Activated CD4-positive, alpha-beta T cell treated with anti-CD3 and anti-CD28 coated beads, Interleukin-2, amount 50 U/mL, for 4 hours (primary cell): ENCODE data around the gene YAP1.
"Not testable (repeated sequence)": the region's sequence is repeated elsewhere in the genome, so short reads cannot be mapped to it uniquely, and the experiment has no call there.

Source experiments
- DNase-seq, 2 experiments: peaks; one replicate each; pipeline ENCODE4 v3.0.0-alpha.2; 2020

The YAP1 gene

DNA sequence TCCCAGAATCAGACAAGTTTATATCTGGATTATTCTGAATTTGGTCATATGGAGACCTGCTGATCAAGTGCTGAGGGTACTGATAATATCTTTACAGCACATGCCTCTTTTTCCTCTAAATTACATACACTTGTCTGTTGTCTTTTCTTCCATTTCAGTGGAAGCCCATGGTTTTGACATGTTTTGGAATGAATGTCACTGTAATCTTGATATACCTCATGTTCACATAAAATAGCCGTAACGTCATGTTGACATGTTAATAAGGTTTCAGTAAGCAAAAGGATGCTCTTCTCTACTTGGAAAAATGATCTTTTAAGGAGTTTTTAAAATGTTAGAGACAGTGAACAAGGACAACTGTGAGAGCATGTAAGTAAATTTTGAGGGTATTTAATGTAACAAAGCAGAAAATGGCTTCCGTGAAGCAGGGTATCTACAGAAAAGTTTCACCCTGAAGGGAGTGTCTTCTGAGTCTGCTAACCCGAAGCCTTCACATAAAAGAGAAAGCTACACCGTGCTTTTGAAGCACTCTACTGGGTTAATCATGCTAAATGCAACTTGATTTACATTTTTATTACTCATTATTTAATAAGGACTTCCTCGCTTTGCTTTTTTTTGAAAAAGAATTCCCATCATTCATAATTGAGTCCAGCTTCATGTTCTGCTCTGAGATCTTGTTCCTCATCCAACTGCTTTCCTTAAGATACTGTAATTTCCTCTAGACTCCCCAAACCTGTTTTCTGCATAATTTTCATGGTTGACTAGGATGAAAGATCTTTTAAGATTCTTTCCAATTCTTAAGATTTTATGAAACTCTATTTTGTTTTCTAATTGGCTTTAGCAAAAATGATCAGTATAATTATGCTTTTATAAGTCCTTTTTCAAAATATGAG is 56.2 kb downstream of the YAP1 start:
- DNase-seq = no peak

DNA sequence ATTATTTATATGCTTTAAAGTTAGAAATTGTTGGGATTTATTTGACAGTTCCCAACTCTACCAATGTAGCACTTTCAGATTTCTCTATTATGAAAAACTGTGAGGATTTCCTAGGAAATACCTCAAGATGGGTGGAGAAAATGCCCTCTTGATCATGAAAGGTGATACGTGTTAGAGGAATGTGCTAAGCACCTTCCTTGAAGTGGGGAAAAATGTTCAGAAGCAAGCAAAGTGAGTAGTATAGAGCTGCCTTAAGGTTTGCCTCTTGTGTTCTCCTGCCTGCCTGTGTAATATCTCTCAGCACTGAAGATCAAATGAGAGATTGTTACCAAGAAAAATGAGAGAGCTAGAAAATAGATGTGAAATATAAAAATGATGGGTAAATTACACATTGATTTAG is 58.2 kb downstream of the YAP1 start:
- no peak for DNase-seq

DNA sequence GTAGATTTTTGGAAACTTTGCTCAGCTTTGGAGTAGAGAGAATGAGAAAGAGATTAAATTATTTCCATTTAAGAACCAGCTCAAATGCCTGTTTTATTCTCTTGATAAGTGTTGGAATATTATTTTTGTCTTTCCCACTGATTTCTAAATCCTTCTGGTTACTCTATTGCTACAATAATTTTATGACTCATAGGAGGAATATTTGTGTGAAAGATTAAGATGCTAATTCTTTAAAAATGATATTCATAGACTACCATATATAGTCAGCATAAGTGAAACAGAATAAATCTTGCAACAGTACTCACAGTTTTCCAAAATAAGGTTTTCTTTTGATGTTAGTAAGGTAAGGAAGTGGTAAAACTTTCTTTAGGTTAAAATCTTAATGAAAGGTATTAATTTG is 60.9 kb downstream of the YAP1 start:
- DNase-seq = no peak

DNA sequence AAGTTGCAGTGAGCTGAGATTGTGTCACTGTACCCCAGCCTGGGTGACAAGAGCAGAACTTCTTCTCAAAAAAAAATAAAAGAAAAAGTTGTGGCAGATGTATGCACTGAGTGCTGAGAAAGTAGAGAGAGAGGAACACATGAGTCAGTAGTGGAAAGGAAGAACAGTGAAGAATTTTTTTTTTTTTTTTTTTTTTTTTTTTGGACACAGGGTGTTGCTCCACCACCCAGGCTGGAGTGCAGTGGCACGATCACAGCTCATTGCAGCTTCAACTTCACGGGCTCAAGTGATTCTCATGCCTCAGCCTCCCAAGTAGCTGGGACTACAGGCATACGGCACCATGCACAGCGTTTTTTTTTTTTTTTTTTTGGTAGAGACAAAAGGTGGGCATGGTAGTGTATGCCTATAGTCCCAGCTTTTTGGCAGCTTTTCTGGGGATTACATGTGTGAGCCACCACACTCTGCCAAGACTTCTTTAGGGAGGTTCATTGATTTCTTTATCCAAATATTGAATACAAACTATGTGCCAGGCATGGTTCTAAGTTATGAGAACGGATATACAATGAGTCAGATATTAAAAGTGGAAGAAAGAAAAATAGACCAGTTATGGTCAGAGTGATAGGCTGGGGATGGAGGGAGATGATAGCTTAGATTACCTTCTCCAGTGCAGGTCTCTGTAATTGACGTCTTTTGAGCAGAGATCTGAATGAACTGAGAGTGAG is 62.0 kb downstream of the YAP1 start:
- DNase-seq = no peak

DNA sequence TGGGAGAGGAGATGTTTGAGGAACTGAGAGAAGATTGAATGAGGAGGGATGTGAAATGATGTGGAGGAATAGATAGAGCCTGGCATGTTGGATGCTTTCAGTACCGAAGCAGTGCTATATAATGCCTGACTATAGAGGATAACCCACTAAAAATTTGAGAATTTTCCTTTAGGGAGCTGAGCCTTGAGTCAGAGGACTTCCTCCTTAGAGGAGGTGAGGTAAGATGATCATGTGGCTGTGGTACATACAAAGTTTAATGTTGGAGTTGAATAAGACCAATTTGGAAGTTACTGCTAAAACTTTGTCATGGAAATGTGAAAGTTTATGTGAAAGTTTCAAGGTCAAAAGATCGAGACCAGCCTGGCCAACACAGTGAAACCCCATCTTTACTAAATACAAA is 66.9 kb downstream of the YAP1 start:
- no peak for DNase-seq

DNA sequence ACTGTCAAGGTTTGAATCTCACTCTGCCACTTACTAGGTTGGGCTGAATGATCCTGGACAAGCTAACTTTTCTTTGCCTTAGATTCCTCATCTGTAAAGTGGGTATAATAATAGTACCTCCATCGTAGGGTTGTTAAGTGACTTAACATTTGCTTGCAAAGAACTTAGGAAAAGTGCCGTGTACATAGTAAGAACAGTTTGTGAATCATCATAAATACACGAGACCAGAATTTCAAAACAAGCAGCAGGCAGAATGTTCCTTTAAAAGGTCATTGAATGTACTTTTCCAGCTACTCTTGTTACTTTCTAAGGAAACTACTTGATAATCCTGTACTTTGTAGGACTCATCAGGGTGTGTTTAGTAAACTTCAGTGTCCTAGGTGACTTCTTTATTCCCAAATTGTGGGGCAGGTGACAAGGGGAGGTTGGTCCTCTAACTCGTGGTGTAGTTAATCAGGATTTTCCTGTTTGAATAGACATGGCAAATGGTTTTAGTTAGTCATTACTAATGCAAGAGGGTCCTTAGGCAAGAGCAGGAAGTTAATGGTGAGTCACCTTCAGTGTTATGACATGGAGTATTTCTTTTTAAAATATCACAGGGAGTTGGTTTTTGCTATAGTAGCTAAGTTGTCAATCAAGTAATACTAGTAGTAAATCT is 67.9 kb downstream of the YAP1 start:
- DNase-seq = no peak

DNA sequence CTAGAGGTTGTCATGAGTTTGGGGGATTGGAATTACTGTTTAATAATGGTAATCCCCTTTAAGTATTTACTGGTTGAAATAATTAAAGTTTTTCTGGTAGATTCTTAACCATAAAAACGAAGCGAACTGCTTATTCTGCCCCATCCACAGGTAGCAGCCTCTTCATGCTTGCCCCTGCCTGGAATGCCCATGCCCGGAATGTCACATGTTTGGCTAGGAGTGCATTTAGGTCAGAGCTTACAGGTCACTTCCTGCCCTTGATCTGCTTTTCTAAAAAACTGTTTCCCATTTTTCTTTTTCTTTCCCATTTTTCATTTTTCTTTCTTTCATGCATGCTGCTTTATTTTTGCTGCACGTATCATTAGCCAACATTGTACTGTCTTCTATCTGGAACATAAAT is 69.1 kb downstream of the YAP1 start:
- DNase-seq = no peak

DNA sequence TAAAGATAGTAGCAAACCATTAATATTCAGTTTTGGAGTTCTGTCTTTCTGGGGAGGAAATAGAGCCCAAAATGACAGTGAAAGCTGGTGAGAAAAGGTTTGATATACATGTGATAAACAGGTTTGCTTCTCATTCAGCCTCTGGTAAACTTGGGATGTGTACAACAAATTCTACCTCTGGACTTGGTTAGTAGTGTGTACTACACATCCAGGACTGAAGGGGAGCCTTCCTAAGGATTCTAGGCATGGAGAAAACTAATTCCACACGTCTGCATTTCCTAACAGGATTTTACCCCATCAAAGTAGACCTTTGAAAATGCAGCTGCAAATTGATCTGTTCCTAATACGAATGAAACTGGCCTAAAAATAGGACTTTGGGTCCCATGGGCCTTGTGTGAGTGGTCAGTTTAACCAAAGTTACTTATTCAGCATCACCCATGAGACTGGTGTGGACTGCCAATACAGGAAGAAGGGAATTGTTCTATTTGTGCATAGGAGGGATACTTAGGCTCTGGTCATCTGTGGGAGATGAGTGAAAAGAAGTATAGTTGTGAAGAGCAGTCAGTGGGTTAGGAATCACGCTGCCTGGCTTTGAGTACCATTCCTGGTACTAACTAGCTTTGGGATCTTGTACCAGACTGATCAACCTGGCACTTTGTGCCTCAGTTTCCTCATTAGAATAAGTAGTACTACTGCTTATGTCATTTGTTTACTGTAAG is 74.2 kb downstream of the YAP1 start:
- no peak for DNase-seq

DNA sequence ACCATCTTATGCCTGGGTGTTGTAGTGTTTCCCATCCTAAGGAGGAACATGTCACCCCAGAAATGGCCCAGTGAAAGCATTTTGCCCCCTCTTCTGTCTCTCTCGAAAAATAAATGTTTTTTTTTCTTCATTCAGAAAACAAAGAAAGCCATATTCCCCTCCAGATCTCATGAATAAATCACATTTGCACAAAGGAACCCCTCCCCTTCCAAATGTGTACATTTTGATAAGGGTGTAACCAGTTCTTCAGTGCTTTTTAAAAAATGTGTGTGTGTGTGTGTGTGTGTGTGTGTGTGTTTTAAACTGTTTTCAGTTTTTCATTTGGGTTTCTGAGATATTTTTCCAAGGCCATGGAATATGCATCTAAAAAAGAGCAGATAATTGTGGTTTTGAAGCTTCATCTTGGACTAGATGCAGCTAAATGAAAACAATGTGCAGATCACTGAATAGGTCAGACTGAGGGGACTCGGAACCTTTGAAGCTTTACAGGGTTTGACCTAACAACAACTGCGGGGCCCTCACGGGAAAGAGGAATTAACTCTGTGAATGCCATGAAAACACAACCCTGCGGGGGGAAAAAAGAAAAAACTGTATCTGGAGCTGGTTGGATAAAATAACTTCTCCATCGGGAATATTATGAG is 76.4 kb downstream of the YAP1 start:
- DNase-seq = no peak

DNA sequence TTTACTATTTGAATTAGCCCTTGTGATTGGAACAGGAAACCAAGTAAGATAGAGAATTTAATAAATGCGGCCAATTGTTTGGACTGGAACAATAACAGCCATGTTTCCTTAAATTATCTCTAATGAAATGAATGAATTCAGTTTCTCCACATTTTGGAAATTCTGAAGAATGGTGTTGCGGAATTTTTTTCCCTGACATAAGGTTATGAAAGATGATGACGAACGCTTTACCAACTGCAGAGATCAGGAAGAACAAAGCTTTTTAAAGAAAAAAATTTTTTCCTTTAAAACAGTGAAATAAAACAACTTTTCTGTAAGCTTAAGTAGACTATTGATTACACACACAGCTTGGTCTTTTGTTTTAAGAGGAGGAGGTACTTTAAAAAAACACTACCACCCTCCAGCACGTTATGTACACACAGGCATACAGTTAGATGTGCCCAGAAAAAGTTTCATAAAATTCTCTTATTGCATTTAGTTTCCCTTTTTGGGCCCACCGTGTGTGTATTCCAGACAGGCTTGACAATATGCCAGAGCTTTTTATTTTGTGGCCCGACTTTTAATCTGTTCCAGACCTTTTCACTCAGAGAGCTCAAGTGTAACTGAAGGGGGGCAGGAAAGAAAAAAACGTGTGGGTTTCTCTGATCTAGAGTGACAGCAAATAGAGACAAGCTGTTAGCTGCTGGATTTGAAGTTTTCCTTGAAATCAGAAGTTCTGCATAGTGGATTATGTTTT is 77.3 kb downstream of the YAP1 start:
- DNase-seq = no peak

DNA sequence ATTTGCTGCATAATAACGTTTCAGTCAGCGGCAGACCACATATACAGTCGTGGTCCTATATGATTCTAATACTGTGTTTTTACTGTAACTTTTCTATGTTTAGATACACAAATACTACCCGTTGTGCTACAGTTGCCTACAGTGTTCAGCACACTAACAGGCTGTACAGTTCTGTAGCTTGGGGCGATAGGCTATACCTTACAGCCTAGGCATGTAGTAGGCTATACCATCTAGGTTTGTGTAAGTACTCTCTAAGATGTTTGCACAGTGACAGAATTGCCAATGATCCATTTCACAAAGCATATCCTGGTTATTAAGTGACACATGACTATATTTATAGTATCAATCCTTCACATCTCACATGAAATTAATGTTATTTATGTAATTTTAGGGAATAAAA is 78.2 kb downstream of the YAP1 start:
- no peak for DNase-seq

DNA sequence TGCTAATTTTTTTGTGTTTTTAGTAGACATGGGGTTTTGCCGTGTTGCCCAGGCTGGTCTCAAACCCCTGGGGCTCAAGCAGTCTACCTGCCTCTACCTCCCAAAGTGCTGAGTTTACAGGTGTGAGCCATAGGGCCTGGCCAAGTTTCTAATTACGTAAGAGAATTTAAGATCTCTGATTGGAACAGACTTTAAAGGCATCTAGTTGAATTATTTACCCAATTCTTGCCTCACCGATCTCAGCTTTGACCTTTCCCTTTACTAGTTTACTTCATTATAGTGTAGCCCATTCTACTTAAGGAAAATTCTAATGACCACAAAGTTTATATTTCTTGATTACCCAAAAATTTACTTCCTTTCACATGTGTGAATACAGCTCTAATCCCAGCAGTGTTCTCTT is 81.6 kb downstream of the YAP1 start:
- no peak for DNase-seq

DNA sequence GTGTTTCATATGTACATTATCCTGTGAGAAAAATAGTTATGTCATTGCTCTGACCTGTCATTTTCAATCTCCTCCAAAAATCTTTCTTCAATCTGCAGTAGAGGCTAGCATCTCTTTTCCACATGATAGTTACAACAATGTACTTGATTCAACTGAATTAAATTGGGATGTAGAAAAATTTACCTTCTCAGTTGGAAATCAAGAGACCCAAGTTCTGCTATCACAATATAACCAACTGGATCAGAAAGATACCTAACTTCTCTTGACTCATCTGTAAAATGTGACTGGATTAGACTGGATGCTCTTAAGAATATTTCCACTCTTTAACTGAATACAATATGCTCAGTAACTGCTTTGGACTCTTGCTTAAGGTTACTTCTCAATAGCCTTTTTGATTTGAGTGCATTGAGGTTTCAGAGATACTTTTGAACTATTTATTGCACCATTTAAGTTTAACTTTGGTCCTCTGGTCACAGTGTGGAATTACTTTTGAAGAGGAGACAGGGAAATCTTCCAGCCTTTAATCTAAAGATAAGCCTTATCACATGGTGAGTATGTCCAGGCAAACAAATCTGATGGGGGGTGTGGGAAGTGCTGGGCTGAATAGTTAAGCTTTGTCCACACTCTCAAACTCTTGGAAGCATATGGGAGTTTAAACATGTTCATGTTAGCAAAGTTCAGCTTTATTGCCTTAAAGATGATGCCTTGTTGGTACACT is 82.3 kb downstream of the YAP1 start:
- no peak for DNase-seq

DNA sequence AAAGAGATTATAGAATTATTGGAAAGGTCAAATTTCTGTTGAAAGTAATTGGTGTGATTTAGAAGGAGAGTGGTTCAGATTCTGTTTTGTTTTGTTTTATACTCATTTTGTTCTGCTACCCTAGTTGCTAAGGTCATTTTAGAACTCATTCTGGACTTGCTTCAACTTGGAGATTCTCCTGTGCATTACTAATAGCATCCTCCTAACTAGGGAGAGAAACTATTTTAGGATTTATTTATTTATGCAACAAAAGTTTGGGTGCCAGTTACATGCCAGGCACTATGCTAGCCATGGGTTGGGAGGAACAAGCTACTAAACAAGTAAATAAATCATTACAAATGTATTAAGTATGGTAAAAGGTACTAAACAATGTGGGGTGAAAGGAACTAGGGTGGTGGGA is 84.0 kb downstream of the YAP1 start:
- no peak for DNase-seq

DNA sequence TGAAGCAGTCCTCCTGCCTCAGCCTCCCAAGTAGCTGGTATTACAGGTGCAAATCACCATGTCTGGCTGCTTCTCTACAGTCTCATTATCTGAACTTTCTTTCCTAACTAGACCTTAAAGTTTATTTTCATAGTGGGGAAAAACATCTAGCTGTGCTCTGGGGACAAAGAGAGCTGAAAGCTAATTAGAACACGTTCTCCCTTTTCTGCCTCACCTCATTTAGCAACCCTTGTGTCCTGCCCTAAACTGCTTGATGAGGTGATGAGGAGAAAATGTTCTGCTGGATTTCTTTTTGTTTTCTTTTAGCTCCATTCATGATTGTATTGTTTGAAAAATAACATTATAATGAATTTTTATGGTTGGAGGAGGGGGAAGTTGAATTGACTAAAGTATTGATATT is 84.7 kb downstream of the YAP1 start:
- no peak for DNase-seq

DNA sequence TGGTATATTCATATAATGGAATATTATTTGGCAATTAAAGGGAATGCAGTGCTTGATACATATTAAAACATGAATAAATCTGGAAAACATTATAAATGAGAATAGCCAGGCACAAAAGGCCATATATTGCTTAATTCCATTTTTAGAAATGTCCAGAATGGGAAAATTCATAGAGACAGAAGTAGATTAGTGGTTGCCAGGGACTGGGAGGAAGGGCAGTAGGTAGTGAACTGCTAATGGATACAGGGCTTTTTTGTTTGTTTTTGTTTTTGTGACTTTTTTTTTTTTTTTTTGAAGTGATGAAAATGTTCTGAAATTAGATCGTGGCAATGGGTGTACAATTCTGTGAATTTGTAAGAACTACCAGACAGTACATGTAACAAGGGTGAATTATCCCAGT is 86.1 kb downstream of the YAP1 start:
- DNase-seq = no peak

DNA sequence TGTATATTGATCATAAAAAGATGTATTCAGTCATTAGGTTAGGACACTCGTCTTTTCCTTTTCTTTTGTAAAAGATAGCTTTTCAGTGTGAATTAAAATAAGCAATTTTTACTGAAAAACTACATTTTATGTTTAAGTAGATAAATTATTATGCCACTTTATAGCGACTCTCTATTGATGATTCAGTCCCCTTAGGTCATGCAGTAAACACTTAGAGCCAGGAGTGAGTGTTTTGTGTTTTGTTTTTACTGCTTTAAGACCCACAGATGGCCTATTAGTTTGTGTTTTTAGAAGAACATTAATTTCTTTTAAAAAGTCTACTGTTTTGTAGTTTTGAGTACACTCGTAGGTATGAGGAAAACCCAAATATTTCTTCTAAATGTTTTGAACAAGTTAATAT is 86.6 kb downstream of the YAP1 start:
- no peak for DNase-seq

DNA sequence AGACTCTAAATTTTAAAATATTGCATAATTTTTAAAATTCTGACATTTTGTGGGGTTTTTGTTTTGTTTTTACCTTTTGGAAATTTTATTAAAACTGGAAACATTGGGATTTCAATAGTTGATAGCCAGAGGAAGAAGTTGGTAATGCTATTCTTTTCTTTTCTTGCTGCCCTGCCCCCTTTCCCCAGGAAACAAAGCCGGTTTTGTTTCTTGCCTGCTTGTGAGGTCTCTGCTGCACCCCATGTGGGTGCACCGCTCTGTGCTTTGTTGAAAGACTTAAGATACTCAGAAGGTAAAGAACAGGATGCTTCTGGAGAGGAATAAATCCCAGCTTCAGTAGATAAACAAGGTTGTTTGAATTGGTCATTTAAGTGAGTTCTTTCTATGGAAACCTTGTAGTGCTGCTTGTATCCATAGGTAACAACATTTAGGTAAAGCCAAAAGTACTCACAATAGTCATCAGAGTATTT is 87.5 kb downstream of the YAP1 start:
- DNase-seq = no peak

DNA sequence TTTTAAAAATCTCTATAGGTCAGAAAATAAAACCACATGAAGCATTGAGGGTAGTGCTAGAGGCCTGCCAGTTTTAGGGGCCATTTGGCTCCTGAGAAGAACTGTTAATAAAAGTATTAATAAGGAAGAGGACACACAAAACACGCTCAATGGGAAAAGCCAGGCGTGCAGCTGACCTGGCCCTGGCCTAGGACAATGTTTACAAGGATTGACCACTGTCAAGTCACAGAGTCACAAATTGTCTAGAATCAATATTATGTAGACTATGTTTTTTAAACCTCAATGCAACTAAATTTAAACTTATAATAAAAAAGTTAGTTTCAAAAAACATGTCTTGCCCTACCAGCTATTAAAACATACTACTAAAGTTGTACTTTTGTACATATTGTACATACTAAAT is 89.4 kb downstream of the YAP1 start:
- DNase-seq = no peak

DNA sequence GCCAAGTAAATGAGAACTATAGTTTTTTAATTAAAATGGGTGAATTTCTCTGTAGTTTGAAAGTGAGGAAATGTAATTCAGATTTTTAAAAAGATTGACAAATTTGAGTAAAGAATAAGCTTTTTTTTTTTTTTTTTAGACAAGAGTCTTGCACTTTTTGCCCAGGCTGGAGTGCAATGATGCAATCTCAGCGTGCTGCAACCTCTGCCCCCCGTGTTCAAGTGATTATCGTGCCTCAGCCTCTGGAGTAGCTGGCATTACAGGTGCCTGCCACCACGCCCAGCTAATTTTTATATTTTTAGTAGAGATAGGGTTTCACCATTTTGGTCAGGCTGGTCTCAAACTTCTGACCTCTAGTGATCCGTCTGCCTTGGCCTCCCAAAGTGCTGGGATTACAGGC is 90.1 kb downstream of the YAP1 start:
- not testable (repeated sequence) for DNase-seq

DNA sequence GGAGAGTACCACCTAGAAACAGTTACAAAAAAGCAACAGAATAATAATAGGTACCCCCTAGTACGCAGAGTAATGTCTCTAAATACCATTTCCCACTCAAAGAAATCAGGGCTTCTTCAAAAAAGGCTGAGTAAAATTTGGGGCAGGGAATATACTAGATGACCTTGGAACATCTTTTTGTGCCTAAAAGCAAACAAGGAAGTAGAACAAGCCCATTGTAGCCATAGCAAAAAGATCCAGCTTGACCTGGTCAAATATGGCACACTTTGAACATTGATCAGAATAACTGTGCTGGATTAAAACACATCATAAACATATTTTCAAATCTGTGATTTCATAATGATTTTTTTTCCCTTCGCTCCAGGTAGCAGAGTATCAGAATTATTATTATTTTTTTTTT is 91.5 kb downstream of the YAP1 start:
- DNase-seq = no peak
